Measurements from ENCODE around the gene DTWD1.
"Not testable (repeated sequence)": the region's sequence is repeated elsewhere in the genome, so short reads cannot be mapped to it uniquely, and the experiment has no call there.

DTWD1 gene, protein sequence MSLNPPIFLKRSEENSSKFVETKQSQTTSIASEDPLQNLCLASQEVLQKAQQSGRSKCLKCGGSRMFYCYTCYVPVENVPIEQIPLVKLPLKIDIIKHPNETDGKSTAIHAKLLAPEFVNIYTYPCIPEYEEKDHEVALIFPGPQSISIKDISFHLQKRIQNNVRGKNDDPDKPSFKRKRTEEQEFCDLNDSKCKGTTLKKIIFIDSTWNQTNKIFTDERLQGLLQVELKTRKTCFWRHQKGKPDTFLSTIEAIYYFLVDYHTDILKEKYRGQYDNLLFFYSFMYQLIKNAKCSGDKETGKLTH

DNA sequence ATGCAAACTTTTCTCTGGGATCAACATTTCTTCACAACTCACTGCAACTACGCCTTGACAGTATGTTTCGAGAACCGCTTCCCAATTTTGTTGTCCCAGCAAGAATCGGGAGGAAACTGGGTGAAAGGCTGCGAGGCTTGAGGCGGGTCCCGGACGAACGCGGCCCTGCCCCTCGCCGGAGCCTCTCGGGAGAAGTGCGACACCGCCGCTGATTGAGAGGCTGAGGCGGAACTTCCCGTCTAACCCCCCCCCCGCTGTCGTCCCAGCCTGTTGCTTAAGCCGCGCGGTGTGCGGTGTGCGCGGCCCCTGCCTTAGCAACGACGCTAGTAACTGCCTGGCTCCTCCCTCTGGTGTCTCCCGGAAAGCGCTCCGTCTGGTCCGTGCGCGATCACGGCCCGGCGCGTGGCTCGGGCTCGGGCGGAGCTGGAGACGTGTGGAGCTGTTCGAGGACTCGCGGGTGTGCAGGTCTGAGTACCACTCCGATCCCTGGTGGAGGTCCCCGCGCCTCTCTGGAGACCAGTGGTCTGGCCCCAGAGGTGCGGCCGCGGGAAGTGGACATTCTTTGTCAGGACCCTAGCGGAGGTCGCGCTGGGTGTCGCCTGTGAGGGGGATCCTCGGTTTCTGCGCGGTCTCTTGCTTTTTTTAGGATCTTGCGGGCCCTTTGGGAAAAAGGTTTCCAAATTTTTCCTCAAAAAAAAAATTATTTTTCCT, at the start of gene DTWD1, which contains the start of gene FAM227B:
Gene DTWD1, plus strand, starts transcription at position 391 of the 711 bp plus-strand sequence. CDS start 4,120 bp downstream, outside the sequence.
Gene FAM227B, minus strand, starts transcription at position 161 of the 711 bp plus-strand sequence. CDS start 5,647 bp downstream, outside the sequence.
- peak within 1 kb of the TSS; percentile 78 to 81 for H3K4me3 ChIP-seq (replicated peaks in 1 of 2; ENCODE audit: low read depth in 2 of 2, low read length in 2 of 2)
- TF ChIP-seq, protein P1, sequence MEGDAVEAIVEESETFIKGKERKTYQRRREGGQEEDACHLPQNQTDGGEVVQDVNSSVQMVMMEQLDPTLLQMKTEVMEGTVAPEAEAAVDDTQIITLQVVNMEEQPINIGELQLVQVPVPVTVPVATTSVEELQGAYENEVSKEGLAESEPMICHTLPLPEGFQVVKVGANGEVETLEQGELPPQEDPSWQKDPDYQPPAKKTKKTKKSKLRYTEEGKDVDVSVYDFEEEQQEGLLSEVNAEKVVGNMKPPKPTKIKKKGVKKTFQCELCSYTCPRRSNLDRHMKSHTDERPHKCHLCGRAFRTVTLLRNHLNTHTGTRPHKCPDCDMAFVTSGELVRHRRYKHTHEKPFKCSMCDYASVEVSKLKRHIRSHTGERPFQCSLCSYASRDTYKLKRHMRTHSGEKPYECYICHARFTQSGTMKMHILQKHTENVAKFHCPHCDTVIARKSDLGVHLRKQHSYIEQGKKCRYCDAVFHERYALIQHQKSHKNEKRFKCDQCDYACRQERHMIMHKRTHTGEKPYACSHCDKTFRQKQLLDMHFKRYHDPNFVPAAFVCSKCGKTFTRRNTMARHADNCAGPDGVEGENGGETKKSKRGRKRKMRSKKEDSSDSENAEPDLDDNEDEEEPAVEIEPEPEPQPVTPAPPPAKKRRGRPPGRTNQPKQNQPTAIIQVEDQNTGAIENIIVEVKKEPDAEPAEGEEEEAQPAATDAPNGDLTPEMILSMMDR (IDR thresholded peaks at IDR 0.05; ENCODE audit: low read depth, low read length), result no peak
- DNase-seq (ENCODE audit: low read depth in 2 of 2), result peak; percentile 98 to 100

DNA sequence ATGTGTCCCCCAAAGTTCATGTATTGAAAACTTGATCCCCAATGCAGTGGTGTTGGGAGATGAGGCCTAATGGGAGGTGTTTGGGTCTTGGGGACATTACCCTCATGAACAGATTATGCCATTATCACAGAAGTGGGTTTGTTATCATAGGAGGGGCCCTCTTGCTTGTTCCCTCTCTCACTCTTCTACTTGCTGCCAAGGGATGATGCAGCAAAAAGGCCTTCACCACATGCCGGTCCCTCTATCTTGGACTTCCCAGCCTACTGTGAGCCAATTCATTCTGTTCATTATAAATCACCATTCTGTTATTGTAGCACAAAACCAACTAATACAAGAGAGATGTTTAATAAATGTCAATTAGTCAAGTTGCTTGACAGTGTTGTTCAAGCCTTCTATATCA, 47.4 kb upstream of the DTWD1 start:
- H3K4me3 ChIP-seq (replicated peaks in 1 of 2; ENCODE audit: low read depth in 2 of 2, low read length in 2 of 2), result no peak overlapping the region
- no peak for DNase-seq (ENCODE audit: low read depth in 2 of 2)

DNA sequence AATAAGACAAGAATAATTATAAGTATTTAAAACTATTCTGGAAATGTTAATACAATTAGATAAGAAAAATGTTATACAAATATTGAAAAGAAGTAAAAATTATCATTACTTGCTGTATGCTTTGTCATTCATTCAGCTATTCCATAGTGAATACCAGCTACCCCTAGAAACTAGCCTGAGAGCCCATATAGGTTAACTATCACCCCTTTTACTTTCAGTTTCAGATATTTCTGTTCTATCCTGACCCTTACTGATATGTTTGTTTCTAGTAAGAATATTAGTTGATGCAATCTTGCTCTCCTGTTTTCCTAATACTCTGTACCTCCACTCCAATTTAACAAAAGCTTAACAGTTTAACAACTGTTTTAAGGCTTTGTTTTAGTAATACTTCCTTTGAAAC, 31.8 kb upstream of the DTWD1 start:
- TF ChIP-seq, protein P1 (IDR thresholded peaks at IDR 0.05; ENCODE audit: low read depth, low read length), result no peak
- DNase-seq (ENCODE audit: low read depth in 2 of 2), result no peak
- H3K4me3 ChIP-seq (replicated peaks in 1 of 2; ENCODE audit: low read depth in 2 of 2, low read length in 2 of 2), result no peak overlapping the region

More for the DNA sequence above, 47.4 kb upstream of the DTWD1 start:
- TF ChIP-seq, protein P1 (IDR thresholded peaks at IDR 0.05; ENCODE audit: low read depth, low read length), result no peak

DNA sequence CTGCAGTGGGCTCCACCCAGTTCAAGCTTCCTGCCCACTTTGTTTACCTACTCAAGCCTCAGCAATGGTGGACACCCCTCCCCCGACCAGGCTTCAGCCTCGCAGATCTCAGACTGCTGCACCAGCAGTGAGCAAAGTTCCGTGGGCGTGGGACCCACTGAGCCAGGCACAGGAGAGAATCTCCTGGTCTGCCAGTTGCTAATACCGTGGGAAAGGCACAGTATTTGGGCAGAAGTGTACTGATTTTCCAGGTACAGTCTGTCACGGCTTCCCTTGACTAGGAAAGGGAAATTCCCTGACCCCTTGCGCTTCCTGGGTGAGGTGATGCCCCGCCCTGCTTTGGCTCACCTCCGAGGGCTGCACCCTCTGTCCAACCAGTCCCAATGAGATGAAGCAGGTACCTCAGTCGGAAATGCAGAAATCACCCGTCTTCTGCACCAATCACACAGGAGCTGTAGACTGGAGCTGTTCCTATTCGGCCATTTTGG, 28.0 kb upstream of the DTWD1 start:
- not testable (repeated sequence) for H3K4me3 ChIP-seq (replicated peaks in 1 of 2; ENCODE audit: low read depth in 2 of 2, low read length in 2 of 2); DNase-seq (ENCODE audit: low read depth in 2 of 2)

DNA sequence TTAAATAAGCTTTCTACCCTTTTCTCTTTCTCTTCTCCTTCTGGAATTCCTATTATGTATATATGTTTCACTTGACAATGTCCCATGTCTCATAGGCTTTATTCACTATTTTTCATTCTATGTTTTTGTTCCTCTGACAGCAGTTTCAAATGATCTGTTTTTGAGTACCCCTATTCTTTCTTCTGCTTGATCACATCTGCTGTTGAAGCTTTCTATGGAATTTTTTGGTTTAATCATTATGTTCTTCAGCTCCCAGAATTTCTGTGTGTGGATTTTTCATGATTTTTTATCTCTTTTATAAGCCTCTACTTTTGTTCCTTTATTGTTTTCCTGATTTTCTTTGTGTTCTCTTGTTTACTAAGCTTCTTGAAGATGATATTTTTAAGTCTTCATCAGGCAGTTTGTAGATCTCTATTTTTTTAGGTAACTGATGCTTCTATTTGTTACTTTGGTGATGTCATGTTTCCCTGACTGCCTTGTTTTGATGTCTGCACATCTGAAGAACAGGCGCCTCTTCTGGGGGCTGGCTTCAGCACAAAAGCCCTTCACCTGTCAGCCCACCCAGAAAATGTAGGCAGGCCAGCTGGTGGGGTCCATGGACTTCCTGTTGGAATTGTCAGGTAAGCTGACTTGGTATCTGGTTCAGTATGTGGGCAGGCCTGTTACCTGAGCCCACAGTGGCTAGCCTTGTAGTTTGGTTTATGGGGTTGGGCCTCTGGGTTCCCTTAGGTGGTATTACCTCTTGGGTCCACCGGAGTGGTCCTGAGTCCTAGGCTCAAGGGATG, 16.0 kb upstream of the DTWD1 start:
- no peak overlapping the region for H3K4me3 ChIP-seq (replicated peaks in 1 of 2; ENCODE audit: low read depth in 2 of 2, low read length in 2 of 2)
- DNase-seq (ENCODE audit: low read depth in 2 of 2), result no peak
- TF ChIP-seq, protein P1 (IDR thresholded peaks at IDR 0.05; ENCODE audit: low read depth, low read length), result no peak

DNA sequence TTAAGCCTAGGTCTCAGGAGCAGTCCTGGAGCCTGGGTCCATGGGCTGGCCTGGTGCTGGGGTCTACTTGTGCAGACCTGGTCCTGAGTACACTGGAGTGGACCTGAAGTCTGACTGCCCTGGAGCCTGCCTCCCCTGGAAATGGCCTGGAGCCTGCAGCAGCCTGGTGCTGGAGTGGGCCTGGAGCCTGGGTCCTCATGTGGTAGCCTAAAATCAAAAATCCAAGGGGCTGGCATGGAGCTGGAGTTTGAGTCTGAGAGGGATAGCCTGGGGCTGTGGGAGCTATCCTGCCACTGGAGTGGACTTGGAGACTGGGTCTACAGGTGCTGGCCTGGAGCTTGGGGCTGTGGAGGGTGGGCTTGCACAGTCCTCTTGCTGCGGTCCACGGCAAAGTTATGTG, 15.3 kb upstream of the DTWD1 start:
- DNase-seq (ENCODE audit: low read depth in 2 of 2), result no peak
- TF ChIP-seq, protein P1 (IDR thresholded peaks at IDR 0.05; ENCODE audit: low read depth, low read length), result no peak
- no peak overlapping the region for H3K4me3 ChIP-seq (replicated peaks in 1 of 2; ENCODE audit: low read depth in 2 of 2, low read length in 2 of 2)
